ENCODE measurements around the gene UPF3A. TPM values are rescaled to one million over a fixed set of nuclear protein-coding genes. Genes with fewer than 3 reads are reported as not detected.

UPF3A gene
- total and polyA plus RNA-seq, 2 experiments from 2014 or later = 45.0 to 174 TPM

DNA sequence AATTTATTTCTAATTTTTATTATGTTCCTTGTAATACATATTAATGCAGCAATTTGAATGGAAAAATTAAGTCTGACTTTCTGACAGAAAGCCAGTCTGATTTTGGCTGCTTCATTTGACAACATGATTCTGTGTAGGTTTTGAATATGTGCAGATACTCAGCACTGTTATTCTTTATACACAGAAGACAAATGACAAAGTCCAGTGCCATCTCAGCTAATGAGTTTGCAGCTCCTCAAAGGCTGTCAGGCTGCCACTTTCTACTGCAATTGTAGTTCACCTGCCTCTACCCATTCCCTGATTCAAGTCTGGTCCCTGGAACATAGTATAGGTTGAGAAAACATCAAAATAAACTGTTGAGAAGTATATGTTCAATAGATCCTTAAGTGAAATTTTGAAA, 30.0 kb downstream of the UPF3A start:
- H3K4me1 Mint-ChIP-seq = peaks cover 19% of the 10 kb centered on the region
- Histone ChIP-seq H3K27me3 (ENCODE audit: insufficient read depth) (no peaks in the 10 kb centered on the region), H3K9me2 (ENCODE audit: insufficient read depth) (no peaks in the 10 kb centered on the region), H3K36me3 (ENCODE audit: insufficient read depth) (peaks cover 5% of the 10 kb centered on the region; the same call in 1 of the 2 replicates), H4K20me1 (replicated peaks; ENCODE audit: insufficient read depth) (no peaks in the 10 kb centered on the region; the same call in 1 of the 2 replicates), H3K4me1 (ENCODE audit: insufficient read depth) (peaks cover 9% of the 10 kb centered on the region; the same call in 1 of the 2 replicates), H2AFZ (no peak overlapping the region), H3K4me2 (no peak overlapping the region), H3K4me3 (no peak overlapping the region), H3K79me2 (replicated peaks; ENCODE audit: insufficient read depth) (peaks cover 17% of the 10 kb centered on the region), H3K27ac (ENCODE audit: low read depth) (no peak overlapping the region), H3F3A (replicated peaks; ENCODE audit: low read depth) (no peaks in the 10 kb centered on the region; the same call in 1 of the 2 replicates)
- ATAC-seq (no peak), DNase-seq (ENCODE audit: low spot score) (no peak)
- H3K27me3 Mint-ChIP-seq (ENCODE audit: insufficient read depth, low read depth, poor library complexity) = peaks cover 6% of the 10 kb centered on the region
- TF ChIP-seq REST (IDR thresholded peaks at IDR 0.05; ENCODE audit: unreplicated experiment) (no peak), CREB1 (CRISPR knock-in tag; IDR thresholded peaks at IDR 0.05; ENCODE audit: low read depth) (no peak), EZH2phosphoT487 (IDR thresholded peaks at IDR 0.05; ENCODE audit: unreplicated experiment) (no peak), ZNF114 (CRISPR knock-in tag; IDR thresholded peaks at IDR 0.05) (no peak), POLR2AphosphoS5 (IDR thresholded peaks at IDR 0.05; ENCODE audit: low read depth) (no peak), JUNB (IDR thresholded peaks at IDR 0.05; ENCODE audit: unreplicated experiment) (no peak), ZNF331 (CRISPR knock-in tag; IDR thresholded peaks at IDR 0.05; ENCODE audit: low read depth) (no peak), ZNF462 (CRISPR knock-in tag; IDR thresholded peaks at IDR 0.05) (no peak), NANOG (IDR thresholded peaks at IDR 0.05; ENCODE audit: borderline replicate concordance) (no peak), EZH2 (IDR thresholded peaks at IDR 0.05; ENCODE audit: low read depth, unreplicated experiment) (no peak), STAT1 (IDR thresholded peaks at IDR 0.05; ENCODE audit: unreplicated experiment) (no peak)
- TF ChIP-seq, protein P1, sequence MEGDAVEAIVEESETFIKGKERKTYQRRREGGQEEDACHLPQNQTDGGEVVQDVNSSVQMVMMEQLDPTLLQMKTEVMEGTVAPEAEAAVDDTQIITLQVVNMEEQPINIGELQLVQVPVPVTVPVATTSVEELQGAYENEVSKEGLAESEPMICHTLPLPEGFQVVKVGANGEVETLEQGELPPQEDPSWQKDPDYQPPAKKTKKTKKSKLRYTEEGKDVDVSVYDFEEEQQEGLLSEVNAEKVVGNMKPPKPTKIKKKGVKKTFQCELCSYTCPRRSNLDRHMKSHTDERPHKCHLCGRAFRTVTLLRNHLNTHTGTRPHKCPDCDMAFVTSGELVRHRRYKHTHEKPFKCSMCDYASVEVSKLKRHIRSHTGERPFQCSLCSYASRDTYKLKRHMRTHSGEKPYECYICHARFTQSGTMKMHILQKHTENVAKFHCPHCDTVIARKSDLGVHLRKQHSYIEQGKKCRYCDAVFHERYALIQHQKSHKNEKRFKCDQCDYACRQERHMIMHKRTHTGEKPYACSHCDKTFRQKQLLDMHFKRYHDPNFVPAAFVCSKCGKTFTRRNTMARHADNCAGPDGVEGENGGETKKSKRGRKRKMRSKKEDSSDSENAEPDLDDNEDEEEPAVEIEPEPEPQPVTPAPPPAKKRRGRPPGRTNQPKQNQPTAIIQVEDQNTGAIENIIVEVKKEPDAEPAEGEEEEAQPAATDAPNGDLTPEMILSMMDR (conservative IDR thresholded peaks at IDR 0.05; ENCODE audit: low read depth in 2 of 2) = no peak
- TF ChIP-seq, protein P2, sequence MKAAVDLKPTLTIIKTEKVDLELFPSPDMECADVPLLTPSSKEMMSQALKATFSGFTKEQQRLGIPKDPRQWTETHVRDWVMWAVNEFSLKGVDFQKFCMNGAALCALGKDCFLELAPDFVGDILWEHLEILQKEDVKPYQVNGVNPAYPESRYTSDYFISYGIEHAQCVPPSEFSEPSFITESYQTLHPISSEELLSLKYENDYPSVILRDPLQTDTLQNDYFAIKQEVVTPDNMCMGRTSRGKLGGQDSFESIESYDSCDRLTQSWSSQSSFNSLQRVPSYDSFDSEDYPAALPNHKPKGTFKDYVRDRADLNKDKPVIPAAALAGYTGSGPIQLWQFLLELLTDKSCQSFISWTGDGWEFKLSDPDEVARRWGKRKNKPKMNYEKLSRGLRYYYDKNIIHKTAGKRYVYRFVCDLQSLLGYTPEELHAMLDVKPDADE (IDR thresholded peaks at IDR 0.05) = no peak
- H3K36me3 Mint-ChIP-seq (ENCODE audit: low read depth) = peaks cover 15% of the 10 kb centered on the region
- H3K27ac Mint-ChIP-seq = no peak overlapping the region
- no peak overlapping the region for H3K4me3 Mint-ChIP-seq
- no peaks in the 10 kb centered on the region for H3K9me3 Mint-ChIP-seq
